DMS153 (cell line): ENCODE results near the gene EHD3.

Experiments used
- DNase-seq: peaks from one replicate; lab custom pipeline; 2025; lab: John Stamatoyannopoulos, UW

The EHD3 gene

GRCh38 chr2:31236433-31237205 is 2.7 kb downstream of the EHD3 start:
- no peak for DNase-seq

GRCh38 chr2:31237348-31238017 is 3.5 kb downstream of the EHD3 start:
- DNase-seq = no peak

GRCh38 chr2:31238126-31238905 is 4.4 kb downstream of the EHD3 start:
- no peak for DNase-seq

- DNase-seq = no peak
Observed at GRCh38 chr2:31238906-31239592, 5.1 kb downstream of the EHD3 start.

- no peak for DNase-seq
Observed at GRCh38 chr2:31239593-31240177, 5.7 kb downstream of the EHD3 start.

- DNase-seq = no peak
Observed at GRCh38 chr2:31240381-31241365, 6.7 kb downstream of the EHD3 start.

- no peak for DNase-seq
Observed at GRCh38 chr2:31241625-31242270, 7.8 kb downstream of the EHD3 start.

GRCh38 chr2:31243053-31243452 is 9.1 kb downstream of the EHD3 start:
- DNase-seq = no peak

- DNase-seq = no peak
Observed at GRCh38 chr2:31244101-31244500, 10.1 kb downstream of the EHD3 start.

GRCh38 chr2:31246184-31246852 is 12.4 kb downstream of the EHD3 start:
- DNase-seq = no peak

- no peak for DNase-seq
Observed at GRCh38 chr2:31247711-31248110, 13.8 kb downstream of the EHD3 start.

GRCh38 chr2:31248139-31248538 is 14.2 kb downstream of the EHD3 start:
- no peak for DNase-seq

GRCh38 chr2:31249009-31249690 is 15.2 kb downstream of the EHD3 start:
- DNase-seq = no peak

GRCh38 chr2:31251018-31251417 is 17.1 kb downstream of the EHD3 start:
- no peak for DNase-seq

- no peak for DNase-seq
Observed at GRCh38 chr2:31251851-31252250, 17.9 kb downstream of the EHD3 start.

- no peak for DNase-seq
Observed at GRCh38 chr2:31253356-31254131, 19.6 kb downstream of the EHD3 start.

GRCh38 chr2:31254237-31255203 is 20.6 kb downstream of the EHD3 start:
- DNase-seq = no peak
